ENCODE data around the gene BUB3. TPM values are rescaled to one million over a fixed set of nuclear protein-coding genes. Genes with fewer than 3 reads are reported as not detected.

Gene BUB3
- polyA plus RNA-seq: 100 to 1,000 TPM; 203 to 348 (median 203) TPM

DNA sequence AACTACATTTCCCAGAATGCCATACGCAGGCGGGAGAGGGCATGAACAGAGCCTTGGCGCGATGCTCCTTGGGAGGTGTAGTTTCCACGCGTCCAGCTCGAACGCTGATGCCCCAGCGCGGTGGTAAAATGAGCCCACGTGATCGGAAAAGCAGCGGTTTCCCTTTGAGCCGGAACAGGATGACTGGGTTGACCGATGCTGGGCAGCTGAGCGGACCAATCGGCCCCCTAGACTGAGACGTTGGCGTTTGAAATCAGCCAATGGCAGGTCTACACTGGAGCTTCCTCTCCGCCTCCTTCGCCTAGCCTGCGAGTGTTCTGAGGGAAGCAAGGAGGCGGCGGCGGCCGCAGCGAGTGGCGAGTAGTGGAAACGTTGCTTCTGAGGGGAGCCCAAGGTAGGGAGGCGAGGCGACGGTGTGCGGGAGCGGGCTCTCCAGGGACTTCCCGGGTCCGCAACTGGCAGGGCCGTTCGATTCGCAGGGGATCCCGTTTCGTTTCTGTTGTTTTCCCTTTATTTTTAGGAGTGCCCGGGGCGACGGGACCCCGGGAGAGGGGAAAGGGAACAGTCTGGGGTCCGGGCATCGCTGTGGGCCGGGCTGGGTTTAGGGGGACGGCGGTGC is at the start of gene BUB3:
TSS of gene BUB3 (plus strand) at position 311 of the 619 bp plus-strand sequence. CDS start 516 bp downstream, outside the sequence.
- Mint-ChIP-seq H3K27ac (peak within 1 kb of the TSS; percentile 94 to 99 (median 98)), H3K4me3 (peak within 1 kb of the TSS; percentile 99 to 100 (median 99)), H3K9me3 (no peaks in the 10 kb centered on the region), H3K27me3 (ENCODE audit: low read depth in 3 of 3) (peaks cover 22 to 40% (median 29%) of the 10 kb centered on the region in 3 donors), H3K36me3 (peaks cover 14 to 28% (median 17%) of the 10 kb centered on the region in 3 donors), H3K4me1 (peaks cover 63 to 74% of the 10 kb centered on the region in 2 donors)
- DNase-seq: peak; percentile 96

DNA sequence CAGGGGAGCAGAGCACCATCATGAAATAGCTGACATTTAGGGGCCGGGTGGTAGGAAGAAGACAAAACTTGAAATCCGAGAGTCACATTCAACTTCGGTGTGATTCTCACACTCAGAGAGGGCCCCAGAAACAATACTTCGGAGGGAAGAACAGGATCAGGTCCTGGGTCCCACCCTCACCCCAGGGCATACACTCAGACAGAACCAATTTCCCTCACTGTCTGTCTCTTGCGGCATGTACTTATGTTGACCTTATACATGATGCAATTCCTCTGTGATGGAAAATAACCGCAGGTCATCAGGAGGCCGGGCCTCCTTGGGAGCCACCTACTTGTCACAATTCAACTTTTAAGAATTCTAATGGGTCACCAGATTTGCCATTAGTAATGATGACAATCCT is 44.7 kb upstream of the BUB3 start:
- Mint-ChIP-seq H3K9me3 (no peaks in the 10 kb centered on the region), H3K27ac (no peak overlapping the region), H3K4me1 (no peaks in the 10 kb centered on the region), H3K36me3 (no peaks in the 10 kb centered on the region), H3K4me3 (no peak overlapping the region), H3K27me3 (ENCODE audit: low read depth in 3 of 3) (peaks cover 3 to 10% (median 9%) of the 10 kb centered on the region in 3 donors)
- DNase-seq: no peak

- DNase-seq: no peak
- no peaks in the 10 kb centered on the region for H3K36me3 Mint-ChIP-seq
- no peaks in the 10 kb centered on the region for H3K4me1 Mint-ChIP-seq
- no peak overlapping the region for H3K27ac Mint-ChIP-seq
- no peak overlapping the region for H3K4me3 Mint-ChIP-seq
- H3K9me3 Mint-ChIP-seq: no peaks in the 10 kb centered on the region
- H3K27me3 Mint-ChIP-seq (ENCODE audit: low read depth in 3 of 3): peaks cover 8 to 31% (median 12%) of the 10 kb centered on the region in 3 donors
These were observed 36.4 kb upstream of the BUB3 start for GRCh38 chr10:123117644-123118417.

- no peaks in the 10 kb centered on the region for H3K4me1 Mint-ChIP-seq
- H3K36me3 Mint-ChIP-seq: no peaks in the 10 kb centered on the region
- peaks cover 8 to 26% (median 12%) of the 10 kb centered on the region in 3 donors for H3K27me3 Mint-ChIP-seq (ENCODE audit: low read depth in 3 of 3)
- no peaks in the 10 kb centered on the region for H3K9me3 Mint-ChIP-seq
- no peak overlapping the region for H3K27ac Mint-ChIP-seq
- no peak overlapping the region for H3K4me3 Mint-ChIP-seq
- DNase-seq: no peak
These were observed 35.1 kb upstream of the BUB3 start for GRCh38 chr10:123119081-123119480.

DNA sequence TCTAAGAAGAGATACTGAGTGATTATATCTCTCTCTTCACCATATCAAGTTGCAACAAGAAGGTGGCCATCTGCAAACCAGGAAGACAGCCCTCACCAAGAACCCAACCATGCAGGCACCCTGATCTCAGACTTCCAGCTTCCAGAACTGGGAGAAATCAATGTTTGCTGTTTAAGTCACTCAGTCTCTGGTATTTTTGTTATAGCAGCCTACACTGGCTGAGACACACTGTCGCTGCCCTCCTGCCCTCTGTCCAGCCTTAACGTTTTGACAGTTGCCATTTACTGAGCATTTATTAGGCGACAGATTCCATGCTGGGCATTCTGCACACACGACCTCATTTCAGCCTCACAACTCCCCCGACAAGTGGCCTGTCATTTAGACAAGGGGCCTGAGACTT is 28.0 kb upstream of the BUB3 start:
- no peak for DNase-seq
- Mint-ChIP-seq H3K27me3 (ENCODE audit: low read depth in 3 of 3) (peaks cover 14 to 23% (median 15%) of the 10 kb centered on the region in 3 donors), H3K36me3 (no peaks in the 10 kb centered on the region), H3K9me3 (no peaks in the 10 kb centered on the region), H3K4me1 (no peaks in the 10 kb centered on the region), H3K27ac (no peak overlapping the region), H3K4me3 (no peak overlapping the region)

DNA sequence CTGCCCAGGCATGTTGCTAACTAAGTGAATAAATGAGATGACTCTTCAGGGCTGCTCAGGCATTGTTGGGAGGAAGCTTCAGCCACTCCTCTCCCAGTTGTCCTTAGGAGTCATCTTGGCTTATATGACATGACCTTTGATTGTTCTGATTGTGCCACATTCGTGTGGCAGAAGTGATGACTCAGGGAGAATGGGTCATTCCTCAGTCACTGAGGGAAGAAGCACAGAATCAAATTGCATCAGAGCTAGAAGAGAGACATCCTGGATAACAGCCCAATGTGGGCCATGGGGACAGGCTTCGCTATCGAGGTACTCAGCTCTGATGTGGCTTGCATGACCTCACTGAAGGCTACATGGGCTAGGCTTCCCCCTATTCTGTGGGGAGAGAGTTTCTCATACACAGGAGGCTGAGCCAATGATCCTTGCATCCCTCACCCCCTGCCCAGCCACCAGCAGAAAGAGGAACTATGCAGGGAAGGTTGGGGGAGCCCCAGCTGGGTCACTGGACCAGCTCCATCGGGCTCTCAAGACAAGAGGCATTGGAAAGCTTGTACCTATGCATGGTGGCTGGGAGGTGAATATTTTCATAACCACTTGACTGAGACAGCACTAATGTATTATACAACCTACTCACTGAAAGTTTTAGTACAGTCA is 24.5 kb upstream of the BUB3 start:
- Mint-ChIP-seq H3K4me3 (no peak overlapping the region), H3K9me3 (peaks cover 0 to 2% (median 0%) of the 10 kb centered on the region in 6 donors), H3K27ac (no peak overlapping the region)

DNA sequence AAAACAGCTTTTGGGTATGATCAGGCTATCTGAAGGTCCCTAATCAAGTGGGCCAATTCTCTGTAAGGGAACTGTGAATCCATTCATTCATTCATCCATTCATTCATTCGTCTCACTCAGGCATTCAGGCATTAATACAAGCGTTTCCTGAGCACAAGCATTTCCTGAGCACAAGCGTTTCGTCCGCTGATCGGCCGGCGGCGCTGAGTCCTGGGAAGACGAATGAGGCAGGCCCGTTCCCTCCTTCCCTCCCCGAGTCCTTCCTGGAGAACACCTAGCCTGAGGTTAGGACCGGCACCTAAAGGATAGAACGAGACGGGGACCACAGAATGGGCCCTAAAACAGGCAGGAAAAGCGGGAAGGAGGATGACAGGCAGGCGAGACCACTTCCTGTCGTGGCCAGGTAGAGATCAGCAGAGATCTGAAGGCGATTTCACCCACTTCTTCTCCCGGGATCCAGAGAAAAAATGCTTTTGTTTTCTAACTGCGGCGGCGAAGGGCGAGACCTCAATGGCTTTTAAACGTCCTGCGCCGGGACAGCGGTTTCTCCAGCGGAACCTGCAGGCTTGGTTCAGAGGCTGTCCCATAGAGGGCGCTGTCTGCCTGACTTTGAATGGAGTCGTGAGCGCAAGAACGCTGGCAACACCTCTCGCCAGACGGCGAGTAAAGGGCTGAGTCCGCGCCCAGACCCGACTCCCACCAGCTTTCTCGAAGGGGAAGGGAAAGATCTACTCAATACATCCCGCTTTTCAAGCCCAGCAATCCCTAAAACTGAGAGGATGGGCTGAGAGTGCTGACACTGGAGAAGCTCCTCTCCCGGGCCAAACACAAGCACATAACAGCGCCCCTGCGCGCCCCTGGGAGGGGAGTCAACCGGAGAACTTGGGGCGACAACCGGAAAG is 21.4 kb upstream of the BUB3 start:
- DNase-seq: peak; percentile 65 to 77 (median 70)
- H3K27ac Mint-ChIP-seq: peak overlapping the region in 1 of 6 donors; percentile 55
- peaks cover 30 to 32% of the 10 kb centered on the region in 2 donors for H3K4me1 Mint-ChIP-seq
- H3K4me3 Mint-ChIP-seq: peak overlapping the region; percentile 20 to 84 (median 81)
- peaks cover 32 to 58% (median 35%) of the 10 kb centered on the region in 3 donors for H3K27me3 Mint-ChIP-seq (ENCODE audit: low read depth in 3 of 3)
- peaks cover 0 to 3% (median 0%) of the 10 kb centered on the region in 3 donors for H3K36me3 Mint-ChIP-seq
- peaks cover 0 to 2% (median 0%) of the 10 kb centered on the region in 6 donors for H3K9me3 Mint-ChIP-seq

More for the DNA sequence above, 24.5 kb upstream of the BUB3 start:
- peaks cover 22 to 25% of the 10 kb centered on the region in 2 donors for H3K4me1 Mint-ChIP-seq
- DNase-seq: no peak
- peaks cover 22 to 53% (median 44%) of the 10 kb centered on the region in 3 donors for H3K27me3 Mint-ChIP-seq (ENCODE audit: low read depth in 3 of 3)
- H3K36me3 Mint-ChIP-seq: peaks cover 0 to 3% (median 0%) of the 10 kb centered on the region in 3 donors

- Mint-ChIP-seq H3K9me3 (peaks cover 0 to 4% (median 0%) of the 10 kb centered on the region in 6 donors), H3K4me1 (peaks cover 30 to 32% of the 10 kb centered on the region in 2 donors), H3K27me3 (ENCODE audit: low read depth in 3 of 3) (peaks cover 36 to 62% (median 42%) of the 10 kb centered on the region in 3 donors), H3K27ac (no peak overlapping the region), H3K36me3 (peaks cover 0 to 3% (median 0%) of the 10 kb centered on the region in 3 donors), H3K4me3 (peak overlapping the region in 4 of 5 donors; percentile 49 to 69 (median 66))
- DNase-seq: no peak
These were observed 20.5 kb upstream of the BUB3 start for GRCh38 chr10:123133541-123134342.

DNA sequence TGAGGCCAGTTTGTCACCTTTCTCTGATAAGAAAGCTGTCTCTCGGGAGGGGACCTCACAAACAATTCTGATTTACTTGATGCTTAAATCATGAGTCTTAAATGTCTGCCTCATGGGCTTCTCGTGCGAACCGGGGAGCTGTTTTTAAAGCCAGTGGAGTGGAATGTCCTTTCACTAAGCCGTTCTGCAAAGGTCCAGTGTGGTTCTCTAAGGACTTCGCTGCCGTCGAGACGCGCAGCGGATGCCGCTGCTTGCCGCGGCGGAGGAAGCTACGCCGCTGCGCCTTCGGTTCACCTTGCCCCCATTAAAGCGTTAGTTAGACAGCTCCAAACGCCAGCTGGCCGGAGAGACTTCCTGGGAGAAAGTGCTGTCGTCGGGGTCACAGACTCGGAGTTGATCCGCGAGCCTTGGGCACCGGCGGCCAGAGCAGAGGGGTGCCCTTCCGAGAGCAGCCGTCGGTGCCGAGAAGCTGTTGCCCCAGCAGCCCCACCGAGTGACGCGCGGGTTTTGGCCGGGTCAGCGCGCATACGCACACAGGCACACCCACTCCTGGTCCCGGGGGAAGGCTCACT is 19.8 kb upstream of the BUB3 start:
- peaks cover 30 to 32% of the 10 kb centered on the region in 2 donors for H3K4me1 Mint-ChIP-seq
- H3K36me3 Mint-ChIP-seq: peaks cover 0 to 3% (median 0%) of the 10 kb centered on the region in 3 donors
- H3K27ac Mint-ChIP-seq: no peak overlapping the region
- peaks cover 0 to 5% (median 0%) of the 10 kb centered on the region in 6 donors for H3K9me3 Mint-ChIP-seq
- peaks cover 33 to 69% (median 49%) of the 10 kb centered on the region in 3 donors for H3K27me3 Mint-ChIP-seq (ENCODE audit: low read depth in 3 of 3)
- peak overlapping the region; percentile 30 to 69 (median 63) for H3K4me3 Mint-ChIP-seq
- no peak for DNase-seq

DNA sequence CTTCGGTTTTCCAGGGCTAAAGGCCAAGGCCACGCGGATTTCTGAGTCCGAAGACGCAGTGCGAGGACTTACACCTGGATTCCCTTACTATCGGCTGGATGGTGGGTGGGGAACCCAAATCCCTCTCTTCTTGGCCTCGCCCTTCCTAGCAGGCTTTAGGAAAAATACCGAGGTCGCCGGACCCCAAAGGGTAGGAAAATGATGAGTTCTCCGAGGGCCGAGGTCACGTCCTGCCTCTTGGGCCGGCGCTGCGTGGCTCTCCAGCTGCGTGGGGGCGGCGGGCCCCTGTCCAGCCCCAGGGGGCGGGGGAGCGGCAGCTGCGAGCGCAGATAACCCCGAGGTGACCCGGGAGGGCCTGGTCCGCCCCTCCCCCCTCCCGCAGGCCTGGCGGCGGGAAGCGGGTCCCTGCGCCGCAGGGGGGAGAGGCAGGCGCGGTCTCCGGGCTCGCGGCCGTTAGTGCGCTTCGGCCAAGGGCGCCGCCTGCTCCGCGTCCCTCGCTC is 19.2 kb upstream of the BUB3 start:
- H3K4me1 Mint-ChIP-seq: peaks cover 30 to 32% of the 10 kb centered on the region in 2 donors
- H3K9me3 Mint-ChIP-seq: peaks cover 0 to 5% (median 0%) of the 10 kb centered on the region in 6 donors
- H3K36me3 Mint-ChIP-seq: peaks cover 0 to 3% (median 0%) of the 10 kb centered on the region in 3 donors
- peak overlapping the region in 4 of 5 donors; percentile 44 to 69 (median 58) for H3K4me3 Mint-ChIP-seq
- DNase-seq: no peak
- H3K27ac Mint-ChIP-seq: no peak overlapping the region
- H3K27me3 Mint-ChIP-seq (ENCODE audit: low read depth in 3 of 3): peaks cover 33 to 71% (median 54%) of the 10 kb centered on the region in 3 donors

DNA sequence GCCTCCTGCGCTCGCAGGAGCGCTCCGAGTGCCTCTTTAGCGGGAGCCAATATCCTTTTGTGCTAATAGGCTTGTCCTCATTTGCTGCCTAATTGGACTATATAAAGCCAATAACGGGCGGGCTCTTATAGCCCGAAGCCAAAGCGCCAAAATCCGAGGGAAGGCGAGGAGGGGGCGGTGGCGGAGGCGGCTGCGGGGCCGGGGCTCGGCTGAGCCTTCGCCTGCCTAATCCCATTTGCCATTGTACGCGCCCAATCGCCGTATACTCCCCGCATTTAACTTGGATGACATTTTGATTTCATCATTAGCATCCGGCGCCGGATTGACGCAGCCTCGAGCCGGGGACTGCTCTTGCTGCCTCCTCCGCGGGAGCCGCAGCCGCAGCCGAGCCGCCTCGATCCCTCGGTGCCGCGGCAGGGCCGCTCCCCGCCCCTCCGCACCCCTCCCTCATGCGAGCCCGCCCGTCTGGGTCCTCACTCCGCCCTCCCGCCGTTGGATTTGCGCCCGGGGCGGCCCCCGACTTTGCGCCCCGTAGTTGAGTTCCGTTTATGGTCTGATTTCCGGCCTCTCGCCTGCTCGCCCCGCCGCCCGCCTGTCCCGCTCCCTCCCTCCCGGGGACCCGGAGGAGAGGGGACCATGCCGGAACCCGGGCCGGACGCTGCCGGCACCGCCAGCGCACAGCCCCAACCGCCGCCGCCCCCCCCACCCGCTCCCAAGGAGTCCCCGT is 18.6 kb upstream of the BUB3 start, which contains the start of gene HMX3:
TSS of gene HMX3 (plus strand) at position 556 of the 727 bp plus-strand sequence. CDS start at position 637, 81 bp downstream.
- H3K27me3 Mint-ChIP-seq (ENCODE audit: low read depth in 3 of 3): peaks cover 33 to 71% (median 53%) of the 10 kb centered on the region in 3 donors
- H3K36me3 Mint-ChIP-seq: peaks cover 0 to 3% (median 0%) of the 10 kb centered on the region in 3 donors
- peak in 1 of 3 donors; percentile 29 for DNase-seq
- H3K4me3 Mint-ChIP-seq: peak within 1 kb of the TSS; percentile 40 to 69 (median 60)
- peaks cover 30 to 34% of the 10 kb centered on the region in 2 donors for H3K4me1 Mint-ChIP-seq
- H3K9me3 Mint-ChIP-seq: peaks cover 0 to 5% (median 0%) of the 10 kb centered on the region in 6 donors
- H3K27ac Mint-ChIP-seq: no peak within 1 kb of the TSS
